Activated T-cell treated with anti-CD3 and anti-CD28 coated beads, Interleukin-2, amount 50 U/mL, for 4 hours (primary cell): ENCODE measurements around the gene A4GALT. TPM values are rescaled to one million over a fixed set of nuclear protein-coding genes. Genes with fewer than 3 reads are reported as not detected.
A peak's percentile ranks its signal among the peaks of the same experiment; 100 is the strongest.
"Not testable (repeated sequence)": the region's sequence is repeated elsewhere in the genome, so short reads cannot be mapped to it uniquely, and the experiment has no call there.

Source experiments
- ATAC-seq, 2 donors: fragments of 200-7000 bp; cut with Tn5 transposase; one replicate each; pipeline ENCODE4 v1.10.0; 2021
- DNase-seq: peaks from one replicate; pipeline ENCODE4 v3.0.0-alpha.2; 2020
- H3K27me3 Mint-ChIP-seq: one replicate; pipeline ENCODE4 v1.8.0; 2021; ENCODE audit warnings: low read depth, mixed read lengths
- H3K36me3 Mint-ChIP-seq: one replicate; pipeline ENCODE4 v1.8.0; 2022; ENCODE audit warnings: mixed read lengths; ENCODE audit not compliant: insufficient read depth
- H3K4me1 Mint-ChIP-seq: one replicate; pipeline ENCODE4 v1.8.0; 2021; ENCODE audit warnings: low read depth, mixed read lengths
- H3K4me3 Mint-ChIP-seq: one replicate; pipeline ENCODE4 v1.8.0; 2021; ENCODE audit warnings: mild to moderate bottlenecking, moderate library complexity, mixed read lengths
- H3K9me3 Mint-ChIP-seq: one replicate; pipeline ENCODE4 v1.8.0; 2021; ENCODE audit warnings: mixed read lengths
- total RNA-seq, 3 donors: library from RNA; stranded (reverse); gene quantifications; one replicate each; pipeline ENCODE4 v1.2.1, GENCODE V29; 2021

A4GALT gene
- total RNA-seq = not detected

GRCh38 chr22:42720263-42721044 is at the start of gene A4GALT:
Gene A4GALT, minus strand, starts transcription at chr22:42720870. Its CDS starts 26,919 bp downstream, at chr22:42693951.
- peaks cover 18% of the 10 kb centered on the region for H3K4me1 Mint-ChIP-seq
- H3K36me3 Mint-ChIP-seq = no peaks in the 10 kb centered on the region
- H3K4me3 Mint-ChIP-seq = peak within 1 kb of the TSS; percentile 67
- no peaks in the 10 kb centered on the region for H3K9me3 Mint-ChIP-seq
- ATAC-seq (peak; percentile 59 to 61), DNase-seq (no peak)
- peaks cover 59% of the 10 kb centered on the region for H3K27me3 Mint-ChIP-seq

DNA sequence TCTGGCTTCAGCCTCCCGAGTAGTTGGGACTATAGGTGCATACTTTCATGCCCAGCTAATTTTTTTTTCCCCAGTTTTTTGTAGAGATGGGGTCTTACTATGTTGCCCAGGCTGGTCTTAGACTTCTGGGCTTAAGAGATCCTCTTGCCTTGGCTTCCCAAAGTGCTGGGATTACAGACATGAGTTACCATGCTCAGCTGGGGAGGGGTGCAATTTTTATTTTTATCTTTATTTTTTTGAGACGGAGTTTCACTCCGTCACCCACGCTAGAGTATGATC is 49.7 kb upstream of the A4GALT start:
- Mint-ChIP-seq H3K36me3 (no peaks in the 10 kb centered on the region), H3K27me3 (peaks cover 7% of the 10 kb centered on the region), H3K4me3 (no peak overlapping the region), H3K9me3 (no peaks in the 10 kb centered on the region), H3K4me1 (no peaks in the 10 kb centered on the region)
- DNase-seq (no peak), ATAC-seq (no peak)

- no peaks in the 10 kb centered on the region for H3K4me1 Mint-ChIP-seq
- H3K9me3 Mint-ChIP-seq = no peaks in the 10 kb centered on the region
- DNase-seq = no peak
- no peaks in the 10 kb centered on the region for H3K36me3 Mint-ChIP-seq
- H3K27me3 Mint-ChIP-seq = peaks cover 7% of the 10 kb centered on the region
- ATAC-seq = no peak
- no peak overlapping the region for H3K4me3 Mint-ChIP-seq
Measured at GRCh38 chr22:42769574-42770447, 49.1 kb upstream of the A4GALT start.

DNA sequence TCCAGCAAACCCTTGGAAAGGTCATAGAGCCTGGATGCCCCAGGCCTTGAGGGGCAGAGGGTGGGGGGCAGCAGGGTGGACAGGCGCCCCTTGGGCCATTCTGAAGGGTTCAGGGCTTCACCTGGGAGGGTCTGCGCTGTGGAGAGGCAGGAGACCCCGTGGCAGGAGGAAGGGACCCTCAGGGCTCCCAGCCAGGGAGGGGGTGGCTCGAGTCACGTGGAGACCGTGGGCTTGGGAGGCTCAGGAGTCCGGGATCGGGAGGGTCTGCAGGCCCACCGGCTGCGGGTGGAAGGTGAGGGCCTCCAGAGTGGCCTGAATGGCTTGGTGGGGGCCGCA is 48.5 kb upstream of the A4GALT start:
- ATAC-seq (no peak), DNase-seq (no peak)
- no peaks in the 10 kb centered on the region for H3K4me1 Mint-ChIP-seq
- H3K36me3 Mint-ChIP-seq = no peaks in the 10 kb centered on the region
- H3K27me3 Mint-ChIP-seq = peaks cover 8% of the 10 kb centered on the region
- H3K9me3 Mint-ChIP-seq = no peaks in the 10 kb centered on the region
- no peak overlapping the region for H3K4me3 Mint-ChIP-seq

- Mint-ChIP-seq H3K9me3 (no peaks in the 10 kb centered on the region), H3K27me3 (peaks cover 8% of the 10 kb centered on the region), H3K36me3 (no peaks in the 10 kb centered on the region), H3K4me1 (no peaks in the 10 kb centered on the region), H3K4me3 (no peak overlapping the region)
- ATAC-seq = no peak
- DNase-seq = no peak
Measured at GRCh38 chr22:42768385-42769035, 47.8 kb upstream of the A4GALT start.

GRCh38 chr22:42766860-42767259 is 46.2 kb upstream of the A4GALT start:
- Mint-ChIP-seq H3K4me3 (no peak overlapping the region), H3K27me3 (peaks cover 8% of the 10 kb centered on the region)

DNA sequence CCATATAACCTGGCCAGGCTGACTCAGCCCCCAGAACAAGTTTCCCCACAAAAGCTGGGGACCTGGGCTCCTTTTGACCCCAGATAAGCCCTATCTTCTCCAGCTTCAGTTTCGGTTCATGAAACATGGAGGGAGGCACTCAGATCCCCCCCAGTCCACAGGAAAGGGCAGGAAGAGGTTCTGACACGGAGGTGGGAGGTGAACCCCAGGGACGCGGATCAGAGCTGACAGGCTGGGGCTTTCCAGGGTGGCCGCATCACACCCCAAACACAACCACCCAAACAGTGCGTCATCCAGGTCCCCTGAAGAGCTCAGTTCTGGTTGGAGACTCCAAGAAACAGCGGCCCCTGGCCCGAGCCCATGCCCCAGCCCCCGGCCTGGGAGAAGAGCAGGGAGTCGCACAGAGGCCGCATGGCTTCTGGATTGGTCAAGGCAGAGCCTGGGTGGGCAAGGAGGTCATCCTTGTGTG is 44.3 kb upstream of the A4GALT start:
- Mint-ChIP-seq H3K36me3 (no peaks in the 10 kb centered on the region), H3K9me3 (no peaks in the 10 kb centered on the region), H3K4me3 (no peak overlapping the region), H3K4me1 (no peaks in the 10 kb centered on the region), H3K27me3 (peaks cover 8% of the 10 kb centered on the region)
- DNase-seq = no peak
- ATAC-seq = no peak

More at GRCh38 chr22:42766860-42767259, 46.2 kb upstream of the A4GALT start:
- ATAC-seq = no peak
- no peak for DNase-seq
- no peaks in the 10 kb centered on the region for H3K4me1 Mint-ChIP-seq
- no peaks in the 10 kb centered on the region for H3K36me3 Mint-ChIP-seq
- no peaks in the 10 kb centered on the region for H3K9me3 Mint-ChIP-seq

- no peak for DNase-seq
- ATAC-seq = no peak
- Mint-ChIP-seq H3K27me3 (peaks cover 8% of the 10 kb centered on the region), H3K4me3 (no peak overlapping the region), H3K4me1 (no peaks in the 10 kb centered on the region), H3K36me3 (no peaks in the 10 kb centered on the region), H3K9me3 (no peaks in the 10 kb centered on the region)
Measured at GRCh38 chr22:42763965-42764480, 43.4 kb upstream of the A4GALT start.

DNA sequence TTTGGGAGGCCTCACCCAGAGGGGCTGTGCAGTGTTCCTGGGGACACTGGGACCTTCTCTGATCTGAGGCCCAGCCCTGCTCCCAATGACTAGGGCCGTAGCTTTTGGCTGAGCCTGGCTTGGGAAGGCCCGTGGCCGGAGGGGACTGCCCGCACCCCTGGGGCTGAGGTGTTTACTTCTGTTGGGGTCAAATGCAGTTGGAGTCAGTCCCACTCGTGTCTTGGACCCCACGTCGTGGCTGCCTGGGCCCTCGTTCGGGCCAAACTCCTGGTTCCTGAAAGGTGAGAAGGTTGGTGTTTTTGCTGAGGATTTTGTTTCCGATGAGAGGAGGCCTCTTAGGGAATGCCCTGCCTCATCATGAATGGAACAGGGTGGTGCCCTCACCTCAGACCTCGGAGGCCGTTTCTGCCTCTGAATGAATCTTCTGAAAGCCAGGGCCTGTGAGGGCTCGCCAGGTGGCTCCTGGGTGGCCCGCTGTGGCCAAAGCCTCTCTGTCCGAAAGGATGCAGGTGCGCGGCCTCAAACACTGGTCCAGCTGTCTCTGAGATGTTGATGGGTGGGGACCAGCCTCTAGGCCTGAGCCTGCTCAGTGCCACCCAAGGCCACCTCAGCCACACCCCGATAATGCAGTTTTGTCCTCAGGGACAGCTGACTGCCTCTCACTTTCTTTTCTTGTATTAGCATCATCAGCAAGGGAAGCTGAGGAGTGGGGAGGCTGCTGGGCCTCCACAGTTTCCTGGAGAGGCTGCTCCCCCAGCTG is 40.3 kb upstream of the A4GALT start:
- Mint-ChIP-seq H3K36me3 (no peaks in the 10 kb centered on the region), H3K4me3 (no peak overlapping the region), H3K4me1 (no peaks in the 10 kb centered on the region), H3K9me3 (no peaks in the 10 kb centered on the region), H3K27me3 (peaks cover 7% of the 10 kb centered on the region)
- no peak for ATAC-seq
- DNase-seq = no peak

DNA sequence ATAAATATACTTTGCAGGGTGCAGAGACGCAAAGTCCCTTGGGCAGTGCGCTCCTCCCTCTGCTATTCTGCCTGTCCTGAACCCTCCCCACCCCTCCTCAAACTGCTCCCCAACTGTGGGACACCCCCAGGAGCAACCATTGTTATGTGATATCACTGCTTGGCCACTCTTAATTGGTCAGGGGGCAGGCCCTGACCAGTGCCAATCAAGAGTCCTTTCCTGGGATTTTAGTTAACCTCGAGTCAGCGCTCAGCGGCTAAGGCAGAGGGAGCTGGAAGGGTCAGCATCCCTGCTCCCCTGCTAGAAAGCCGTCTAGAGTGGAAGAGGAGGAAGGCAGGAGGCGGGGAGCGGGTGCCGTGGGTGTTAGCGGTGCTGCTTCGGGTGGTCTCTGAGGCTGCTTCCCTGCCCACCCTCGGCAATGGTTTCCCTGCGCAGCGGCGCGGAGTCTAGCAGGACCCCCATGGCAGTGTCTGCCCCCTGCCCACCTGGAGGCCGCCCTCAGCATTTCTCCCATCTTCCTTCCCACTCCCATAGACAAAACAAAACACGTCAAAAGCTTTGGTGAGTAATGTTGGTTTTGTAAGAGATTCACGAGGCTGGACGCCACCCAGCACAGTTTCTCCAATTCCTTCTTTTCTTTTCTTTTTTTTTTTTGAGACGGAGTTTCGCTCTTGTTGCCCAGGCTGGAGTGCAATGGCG is 38.4 kb upstream of the A4GALT start:
- no peaks in the 10 kb centered on the region for H3K9me3 Mint-ChIP-seq
- H3K4me1 Mint-ChIP-seq = no peaks in the 10 kb centered on the region
- H3K4me3 Mint-ChIP-seq = no peak overlapping the region
- H3K36me3 Mint-ChIP-seq = no peaks in the 10 kb centered on the region
- DNase-seq (no peak), ATAC-seq (no peak)
- H3K27me3 Mint-ChIP-seq = peaks cover 6% of the 10 kb centered on the region

GRCh38 chr22:42755553-42755952 is 34.9 kb upstream of the A4GALT start:
- H3K9me3 Mint-ChIP-seq, DNase-seq, ATAC-seq, H3K4me3 Mint-ChIP-seq, H3K27me3 Mint-ChIP-seq, H3K36me3 Mint-ChIP-seq, H3K4me1 Mint-ChIP-seq: not testable (repeated sequence)

DNA sequence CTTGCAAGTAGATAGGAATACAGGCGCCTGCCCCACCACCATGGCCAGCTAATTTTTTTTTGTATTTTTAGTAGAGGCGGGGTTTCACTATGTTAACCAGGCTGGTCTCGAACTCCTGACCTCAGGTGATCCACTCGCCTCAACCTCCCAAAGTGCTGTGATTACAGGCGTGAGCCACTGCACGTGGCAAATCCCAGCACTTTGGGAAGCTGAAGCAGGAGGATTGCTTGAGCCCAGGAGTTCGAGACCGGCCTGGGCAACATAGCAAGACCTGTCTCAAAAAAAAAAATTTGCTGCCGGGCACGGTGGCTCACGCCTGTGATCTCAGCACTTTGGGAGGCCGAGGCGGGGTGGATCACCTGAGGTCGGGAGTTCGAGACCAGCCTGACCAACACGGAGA is 34.5 kb upstream of the A4GALT start:
- H3K36me3 Mint-ChIP-seq, H3K4me3 Mint-ChIP-seq, H3K4me1 Mint-ChIP-seq, H3K27me3 Mint-ChIP-seq, ATAC-seq, H3K9me3 Mint-ChIP-seq, DNase-seq: not testable (repeated sequence)

DNA sequence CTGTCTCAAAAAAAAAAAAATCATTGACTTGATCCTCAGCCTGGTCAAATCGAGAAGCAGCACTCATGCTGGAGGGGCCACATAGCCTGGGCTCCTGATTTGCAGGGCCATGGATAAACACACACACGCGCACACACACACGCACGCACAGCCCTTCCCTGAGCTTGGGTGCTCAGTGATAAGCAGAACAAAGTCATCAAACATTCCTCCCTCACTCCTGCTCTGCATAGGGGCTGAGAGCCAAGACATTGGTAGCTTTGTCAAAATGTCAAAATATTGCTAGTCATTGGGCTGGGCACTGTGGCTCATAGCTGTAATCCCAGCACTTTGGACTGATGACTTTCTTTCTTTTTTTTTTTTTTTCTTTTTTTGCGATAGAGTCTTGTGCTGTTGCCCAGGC is 34.0 kb upstream of the A4GALT start:
- H3K9me3 Mint-ChIP-seq = no peaks in the 10 kb centered on the region
- H3K27me3 Mint-ChIP-seq = peaks cover 6% of the 10 kb centered on the region
- ATAC-seq = no peak
- DNase-seq = no peak
- H3K36me3 Mint-ChIP-seq = no peaks in the 10 kb centered on the region
- no peak overlapping the region for H3K4me3 Mint-ChIP-seq
- H3K4me1 Mint-ChIP-seq = no peaks in the 10 kb centered on the region
